ENCODE results near the gene DYRK3.
"Not testable (repeated sequence)": the region's sequence is repeated elsewhere in the genome, so short reads cannot be mapped to it uniquely, and the experiment has no call there.

Gene DYRK3

GRCh38 chr1:206633708-206634121 lies 1.6 kb upstream of the DYRK3 start:
- no peak for DNase-seq

GRCh38 chr1:206634365-206635079 lies 814 bp upstream of the DYRK3 start:
- DNase-seq: peak; percentile 90

GRCh38 chr1:206635978-206636345 lies 626 bp downstream of the DYRK3 start:
- DNase-seq: no peak

GRCh38 chr1:206636671-206637070 lies 1.3 kb downstream of the DYRK3 start:
- DNase-seq: no peak

GRCh38 chr1:206637605-206638004 lies 2.3 kb downstream of the DYRK3 start:
- no peak for DNase-seq

DNA sequence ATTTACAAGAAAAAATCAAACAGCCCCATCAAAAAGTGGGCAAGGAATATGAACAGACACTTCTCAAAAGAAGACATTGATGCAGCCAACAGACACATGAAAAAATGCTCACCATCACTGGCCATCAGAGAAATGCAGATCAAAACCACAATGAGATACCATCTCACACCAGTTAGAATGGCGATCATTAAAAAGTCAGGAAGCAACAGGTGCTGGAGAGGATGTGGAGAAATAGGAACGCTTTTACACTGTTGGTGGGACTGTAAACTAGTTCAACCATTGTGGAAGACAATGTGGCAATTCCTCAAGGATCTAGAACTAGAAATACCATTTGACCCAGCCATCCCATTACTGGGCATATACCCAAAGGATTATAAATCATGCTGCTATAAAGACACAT lies 6.7 kb downstream of the DYRK3 start:
- DNase-seq: not testable (repeated sequence)

GRCh38 chr1:206643118-206643698 lies 7.9 kb downstream of the DYRK3 start:
- DNase-seq: no peak

DNA sequence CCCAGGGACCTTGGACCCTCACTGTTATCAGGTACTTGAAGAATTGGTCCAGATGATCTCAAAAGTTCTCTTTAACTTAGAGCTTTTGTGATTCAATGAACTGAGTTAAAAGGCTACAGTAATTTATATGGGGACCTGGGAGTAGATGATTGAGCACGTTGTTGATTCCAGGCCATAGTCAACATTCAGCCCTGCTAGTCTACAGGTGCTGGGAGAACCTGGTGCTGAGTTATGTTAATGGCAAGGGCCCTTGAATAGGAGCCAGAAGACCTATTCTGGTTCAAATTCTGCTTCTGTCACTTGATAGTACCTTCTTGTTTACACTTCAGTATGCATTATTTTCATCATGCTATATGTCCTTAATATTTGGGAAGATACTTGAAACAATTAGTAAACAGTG lies 11.2 kb downstream of the DYRK3 start:
- DNase-seq: no peak

GRCh38 chr1:206647224-206647623 lies 11.9 kb downstream of the DYRK3 start:
- DNase-seq: no peak

- no peak for DNase-seq
Observed at GRCh38 chr1:206649261-206649921, 14.1 kb downstream of the DYRK3 start.

DNA sequence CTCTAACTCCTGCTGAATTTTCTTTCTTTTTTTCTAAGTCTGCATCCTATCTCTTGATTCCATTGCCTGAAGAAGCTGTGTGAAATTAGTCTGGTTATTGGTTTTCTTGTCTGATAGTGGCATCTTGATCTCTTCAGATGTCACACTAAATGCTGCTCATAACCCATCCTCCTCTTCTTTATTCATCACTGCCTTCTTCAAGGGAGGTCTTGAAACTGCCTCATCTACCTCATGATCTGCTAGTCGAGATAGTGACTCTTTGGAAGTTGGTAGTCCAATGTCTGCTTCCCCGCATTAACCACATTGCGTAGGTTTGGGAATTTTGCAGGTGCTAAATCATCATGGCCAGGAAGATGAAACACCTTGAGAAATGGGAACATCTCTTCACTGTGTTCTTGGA lies 15.7 kb downstream of the DYRK3 start:
- no peak for DNase-seq

- DNase-seq: no peak
Observed at GRCh38 chr1:206651958-206652890, 16.9 kb downstream of the DYRK3 start.

DNA sequence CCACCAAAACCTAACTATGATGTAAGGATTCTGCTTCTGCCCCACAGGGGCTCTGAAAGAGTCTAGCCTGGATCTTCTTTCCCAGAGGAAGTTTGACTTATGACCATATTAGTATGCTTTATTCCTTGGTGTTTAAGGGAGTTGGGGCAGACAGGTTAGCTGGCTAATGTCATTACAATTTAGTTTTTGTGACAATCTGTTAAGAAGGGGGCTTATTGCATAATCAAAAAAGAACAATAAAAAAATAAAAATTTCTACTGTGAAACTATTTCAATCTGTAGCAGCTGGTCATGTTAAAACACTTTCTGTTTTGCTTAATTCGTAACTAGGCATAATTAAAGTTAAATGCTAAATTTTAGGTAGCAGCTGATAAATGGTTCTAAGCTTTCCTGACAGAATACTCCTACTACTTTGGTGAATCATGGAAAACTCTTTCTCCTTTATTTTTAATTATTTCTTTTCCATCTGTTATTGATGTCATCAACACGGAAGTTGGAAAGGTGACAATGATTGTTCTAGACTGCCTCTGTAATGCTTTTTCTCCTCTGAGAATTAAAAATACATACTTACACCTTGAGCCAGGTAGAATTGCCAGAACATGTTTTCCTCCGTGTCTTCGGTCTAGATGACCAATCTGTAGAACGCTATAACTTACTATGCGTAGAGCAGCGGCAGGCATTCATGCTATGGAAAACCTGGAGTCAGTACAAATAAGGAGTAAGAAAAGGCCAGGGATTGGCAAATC lies 18.6 kb downstream of the DYRK3 start:
- no peak for DNase-seq

DNA sequence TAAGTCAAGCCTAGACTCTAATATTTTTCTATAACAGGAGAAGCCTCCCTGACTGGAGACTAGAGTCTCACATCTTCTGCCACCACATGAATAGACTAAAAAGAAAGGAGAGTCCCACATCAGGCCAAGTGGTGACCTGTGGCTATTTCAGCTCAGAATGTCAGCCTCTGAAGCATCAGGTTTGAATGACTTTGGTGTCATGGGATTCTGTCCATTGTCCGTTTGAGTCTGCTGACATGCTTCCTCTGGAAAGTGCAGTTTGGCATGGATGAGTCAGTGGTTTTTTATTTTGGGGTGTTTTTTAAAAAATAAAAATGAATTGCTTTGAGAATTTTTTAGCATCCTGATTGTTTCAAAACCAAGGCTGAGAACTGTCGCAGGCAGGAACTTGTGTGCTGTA lies 19.5 kb downstream of the DYRK3 start:
- no peak for DNase-seq

DNA sequence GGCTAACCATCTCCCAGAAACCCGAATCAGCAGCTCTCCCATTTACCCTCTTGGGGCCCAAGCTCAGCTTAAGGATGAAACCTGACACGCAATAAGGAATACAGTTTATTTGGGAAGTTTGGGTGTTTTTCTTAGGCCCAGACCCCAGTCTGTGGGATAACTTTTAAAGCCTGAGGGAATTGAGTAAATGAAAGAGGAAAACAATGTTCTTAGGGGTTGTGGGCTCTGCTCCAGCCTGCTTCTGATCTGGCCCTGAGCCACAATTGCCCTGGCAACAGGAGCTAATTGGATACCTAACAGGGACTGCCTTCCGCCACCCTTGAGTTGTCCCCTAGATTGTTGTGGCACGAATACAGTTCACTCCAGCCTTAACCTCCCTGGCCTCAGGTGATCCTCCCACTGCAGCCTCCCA lies 20.1 kb downstream of the DYRK3 start:
- no peak for DNase-seq

GRCh38 chr1:206656936-206657335 lies 21.6 kb downstream of the DYRK3 start:
- no peak for DNase-seq

- no peak for DNase-seq
Observed at GRCh38 chr1:206657751-206658150, 22.4 kb downstream of the DYRK3 start.

DNA sequence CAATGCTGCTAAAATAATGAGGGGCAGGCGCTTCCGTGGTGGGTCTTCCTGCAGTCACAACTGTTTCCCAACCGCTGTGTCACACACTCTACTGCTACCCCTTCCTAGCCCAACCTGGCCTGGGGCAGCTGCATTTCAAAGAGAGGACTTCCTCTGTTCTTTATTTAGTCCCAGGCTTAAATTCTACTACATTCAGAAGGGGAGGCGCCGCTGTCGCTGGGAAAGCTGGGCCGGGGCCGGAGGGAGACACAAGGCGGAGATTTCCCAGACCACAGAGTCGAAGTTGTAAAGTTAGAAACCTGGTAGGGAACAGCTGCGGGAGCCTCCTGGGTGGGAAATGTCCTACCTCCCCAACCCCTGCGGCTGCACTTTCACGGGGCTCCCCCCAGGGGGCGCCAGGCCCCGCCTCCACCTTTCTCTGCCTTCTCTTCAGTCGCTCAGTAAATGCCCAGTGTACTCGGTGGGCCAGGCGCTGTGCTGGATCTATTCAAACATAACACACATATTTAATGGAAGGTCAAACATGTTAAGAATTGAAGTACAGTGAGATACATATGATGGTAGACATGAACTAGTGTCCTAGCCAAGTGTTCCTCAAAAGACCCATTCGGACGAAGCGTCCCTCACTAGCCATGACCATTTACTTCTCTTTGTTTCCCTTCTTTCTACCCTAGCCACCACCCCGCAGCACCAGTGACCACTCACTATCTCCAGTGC lies 23.1 kb downstream of the DYRK3 start:
- peak; percentile 65 for DNase-seq

- DNase-seq: no peak
Observed at GRCh38 chr1:206658981-206659273, 23.6 kb downstream of the DYRK3 start.

GRCh38 chr1:206660136-206660535 lies 24.8 kb downstream of the DYRK3 start:
- no peak for DNase-seq

DNA sequence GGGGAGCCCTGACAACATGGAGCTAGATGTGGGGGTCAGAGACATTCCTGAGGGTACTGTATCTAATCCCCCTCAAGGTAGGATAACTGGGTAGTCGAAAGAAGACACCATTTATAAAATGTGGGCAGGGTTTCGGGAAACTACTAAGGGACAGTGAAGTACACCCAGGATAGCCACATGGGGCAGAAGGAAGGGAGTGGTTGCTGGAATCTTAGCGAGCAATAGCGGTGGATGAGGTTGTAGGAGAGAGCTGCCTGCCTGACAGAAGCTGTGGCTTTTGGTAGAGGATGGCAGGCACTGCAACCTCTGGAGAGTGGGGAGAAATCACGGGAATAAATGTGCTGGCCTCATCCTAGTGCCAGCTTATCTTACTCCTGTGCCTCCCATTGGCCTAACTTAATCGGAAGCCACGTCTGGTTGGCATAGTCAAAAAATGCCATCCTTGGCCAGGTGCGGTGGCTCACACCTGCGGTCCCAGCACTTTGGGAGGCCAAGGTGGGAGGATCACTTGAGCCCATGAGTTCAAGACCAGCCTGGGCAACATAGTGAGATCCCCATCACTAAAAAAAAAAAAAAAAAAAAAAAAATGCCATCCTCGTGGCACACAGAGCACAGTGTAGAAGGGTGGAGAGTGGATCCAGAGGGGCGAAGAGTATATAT lies 26.0 kb downstream of the DYRK3 start:
- no peak for DNase-seq
